ENCODE measurements around the gene LCT.
"Not testable (repeated sequence)": the region's sequence is repeated elsewhere in the genome, so short reads cannot be mapped to it uniquely, and the experiment has no call there.

LCT gene

DNA sequence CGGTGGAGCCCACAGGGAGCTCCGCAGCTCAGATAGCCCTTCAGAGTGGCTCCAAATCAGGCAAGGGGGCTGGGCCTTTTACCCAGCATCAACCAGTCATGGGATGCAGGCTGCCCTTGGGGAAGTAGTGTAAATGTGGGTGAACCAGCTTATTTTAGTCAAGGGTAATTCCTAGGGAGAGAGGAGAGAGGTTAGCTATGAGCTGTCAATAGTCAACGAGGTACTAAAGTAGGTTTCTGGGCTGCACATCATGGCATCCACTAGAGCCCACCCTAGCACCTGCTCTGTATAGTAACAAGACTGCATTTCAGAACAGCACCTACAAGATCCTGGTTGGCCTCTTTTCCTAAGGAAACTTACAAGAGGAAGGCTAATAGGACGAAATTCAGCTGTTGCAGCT is 48.7 kb upstream of the LCT start:
- Histone ChIP-seq H3K4me3 (ENCODE audit: low read depth, low read length) (no peak overlapping the region), H3K27ac (ENCODE audit: extremely low read depth, low read depth, low read length) (no peak overlapping the region), H3K36me3 (ENCODE audit: control insufficient read depth in 2 of 2, insufficient read depth in 1 of 2, low read length in 2 of 2) (no peaks in the 10 kb centered on the region), H3K9me3 (ENCODE audit: control insufficient read depth, insufficient read depth, low read depth, low read length) (no peaks in the 10 kb centered on the region), H3K4me1 (ENCODE audit: control insufficient read depth, insufficient read depth, low read length) (no peaks in the 10 kb centered on the region)
- TF ChIP-seq HOXD13 (CRISPR knock-in tag; IDR thresholded peaks at IDR 0.05; ENCODE audit: borderline replicate concordance): no peak
- no peak for TF ChIP-seq ZNF777 (tag by site-specific recombination; IDR thresholded peaks at IDR 0.05; ENCODE audit: borderline replicate concordance)
- TF ChIP-seq ZNF837 (tag by site-specific recombination; IDR thresholded peaks at IDR 0.05): no peak
- POLR2A ChIA-PET: no interaction called here
- CTCF ChIA-PET: interaction anchor here (0.6 kb wide), 1 partner anchor 16 kb away, joined by 3 read pairs; no protein-coding TSS in a partner anchor

DNA sequence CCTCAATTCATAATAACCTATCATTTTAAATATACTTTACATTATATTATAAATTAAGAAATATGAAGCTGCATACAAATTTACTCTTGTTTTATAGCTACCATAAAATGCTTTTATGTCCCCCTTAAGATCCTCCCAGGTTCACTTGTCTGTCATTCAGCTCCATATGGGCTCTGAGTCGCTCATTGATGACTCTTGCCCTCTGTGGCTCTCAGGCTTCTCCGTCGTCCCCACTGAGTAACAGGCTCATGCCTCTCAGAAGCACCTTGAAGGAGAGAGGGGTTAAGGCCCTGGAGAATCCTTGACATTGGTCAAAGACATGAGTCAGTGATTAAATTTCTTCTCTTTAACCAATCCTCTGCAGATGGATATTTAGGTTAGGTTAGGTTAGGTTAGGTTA is 45.4 kb upstream of the LCT start:
- Histone ChIP-seq H3K27ac (ENCODE audit: extremely low read depth, low read depth, low read length) (no peak overlapping the region), H3K4me3 (ENCODE audit: low read depth, low read length) (no peak overlapping the region), H3K9me3 (ENCODE audit: control insufficient read depth, insufficient read depth, low read depth, low read length) (no peaks in the 10 kb centered on the region), H3K36me3 (ENCODE audit: control insufficient read depth in 2 of 2, insufficient read depth in 1 of 2, low read length in 2 of 2) (no peaks in the 10 kb centered on the region), H3K4me1 (ENCODE audit: control insufficient read depth, insufficient read depth, low read length) (no peaks in the 10 kb centered on the region)
- ChIA-PET POLR2A (no interaction called here), CTCF (no interaction called here)
- TF ChIP-seq GLIS2 (tag by site-specific recombination; IDR thresholded peaks at IDR 0.05) (no peak), ZNF596 (tag by site-specific recombination; IDR thresholded peaks at IDR 0.05) (no peak)

DNA sequence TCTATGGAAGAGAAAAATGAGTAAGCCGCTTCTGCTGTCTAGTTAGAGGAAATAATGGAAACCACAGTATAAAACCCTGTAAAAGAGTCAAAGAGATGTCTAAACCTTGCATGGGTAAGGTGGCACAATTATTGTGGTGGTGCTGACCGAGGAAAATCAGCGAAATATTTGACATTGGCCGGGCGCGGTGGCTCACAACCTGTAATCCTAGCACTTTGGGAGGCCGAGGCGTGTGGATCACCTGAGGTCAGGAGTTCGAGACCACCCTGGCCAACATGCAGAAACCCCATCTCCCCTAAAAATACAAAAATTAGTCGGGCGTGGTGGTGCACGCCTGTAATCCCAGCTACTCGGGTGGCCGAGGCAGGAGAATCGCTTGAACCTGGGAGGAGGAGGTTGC is 39.8 kb upstream of the LCT start:
- H3K4me1 ChIP-seq (ENCODE audit: control insufficient read depth, insufficient read depth, low read length); H3K27ac ChIP-seq (ENCODE audit: extremely low read depth, low read depth, low read length); H3K9me3 ChIP-seq (ENCODE audit: control insufficient read depth, insufficient read depth, low read depth, low read length): not testable (repeated sequence)
- TF ChIP-seq, protein P1, sequence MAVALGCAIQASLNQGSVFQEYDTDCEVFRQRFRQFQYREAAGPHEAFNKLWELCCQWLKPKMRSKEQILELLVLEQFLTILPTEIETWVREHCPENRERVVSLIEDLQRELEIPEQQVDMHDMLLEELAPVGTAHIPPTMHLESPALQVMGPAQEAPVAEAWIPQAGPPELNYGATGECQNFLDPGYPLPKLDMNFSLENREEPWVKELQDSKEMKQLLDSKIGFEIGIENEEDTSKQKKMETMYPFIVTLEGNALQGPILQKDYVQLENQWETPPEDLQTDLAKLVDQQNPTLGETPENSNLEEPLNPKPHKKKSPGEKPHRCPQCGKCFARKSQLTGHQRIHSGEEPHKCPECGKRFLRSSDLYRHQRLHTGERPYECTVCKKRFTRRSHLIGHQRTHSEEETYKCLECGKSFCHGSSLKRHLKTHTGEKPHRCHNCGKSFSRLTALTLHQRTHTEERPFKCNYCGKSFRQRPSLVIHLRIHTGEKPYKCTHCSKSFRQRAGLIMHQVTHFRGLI (tag by site-specific recombination; IDR thresholded peaks at IDR 0.05): 0 out of 2 replicates have a peak, but pooled peaks have one; percentile 3
- TF ChIP-seq ZBTB8A (tag by site-specific recombination; IDR thresholded peaks at IDR 0.05) (0 out of 2 replicates have a peak, but pooled peaks have one; percentile 3), ZNF335 (tag by site-specific recombination; conservative IDR thresholded peaks at IDR 0.05) (peak; percentile 58)
- Histone ChIP-seq H3K36me3 (ENCODE audit: control insufficient read depth in 2 of 2, insufficient read depth in 1 of 2, low read length in 2 of 2) (peaks cover 6 to 31% of the 10 kb centered on the region in 2 experiments), H3K4me3 (ENCODE audit: low read depth, low read length) (peak overlapping the region; percentile 20)
- ChIA-PET CTCF (interaction anchor here (0.6 kb wide), 1 partner anchor 534 kb away, joined by 4 read pairs; no protein-coding TSS in a partner anchor), POLR2A (interaction anchor here (0.5 to 1.8 kb wide), 5 partner anchors 9 to 109 kb away, joined by 3 to 7 read pairs (median 3); partner anchors contain the start of gene DARS1)

DNA sequence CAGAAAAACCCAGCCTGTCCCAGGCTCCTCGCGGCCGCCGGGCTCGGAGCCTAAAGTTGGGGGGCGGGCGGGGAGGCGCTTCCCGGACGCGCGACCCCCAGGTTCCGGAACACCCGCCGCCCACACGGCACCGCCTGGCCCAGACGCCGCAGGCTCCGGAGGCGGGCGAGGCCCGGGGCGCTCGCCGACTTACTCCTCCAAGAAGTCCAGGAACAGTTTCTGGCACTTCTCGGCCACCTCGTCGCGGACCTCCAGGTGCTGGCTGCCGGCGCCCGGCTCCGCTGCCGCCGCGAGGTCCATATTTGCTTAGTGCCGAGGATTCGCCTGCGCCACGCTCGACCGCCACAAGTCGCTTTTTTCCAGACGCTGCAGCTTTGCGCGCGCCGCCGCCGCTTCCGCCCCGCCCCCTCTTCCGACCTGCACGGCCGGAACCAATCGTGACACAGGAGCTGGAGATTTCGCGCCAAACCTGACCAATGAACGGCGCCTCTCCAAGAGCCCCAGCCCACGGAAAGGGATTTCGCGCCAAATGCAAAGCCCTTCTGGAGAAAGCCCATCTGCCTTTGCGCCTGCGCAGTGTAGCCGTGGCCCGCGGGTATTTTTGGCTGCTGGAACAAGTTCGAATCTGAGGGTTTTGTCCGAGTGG is 39.2 kb upstream of the LCT start, which contains the start of gene MCM6:
Gene MCM6 (minus strand): TSS at position 378 of the 646 bp plus-strand sequence. CDS start 78 bp downstream, at position 300.
- no peaks in the 10 kb centered on the region for H3K9me3 ChIP-seq (ENCODE audit: control insufficient read depth, insufficient read depth, low read depth, low read length)
- CTCF ChIA-PET: interaction anchor here (0.6 kb wide), 1 partner anchor 535 kb away, joined by 4 read pairs; no protein-coding TSS in a partner anchor
- POLR2A ChIA-PET: interaction anchor here (0.5 to 1.8 kb wide), 5 partner anchors 8 to 109 kb away, joined by 3 to 7 read pairs (median 3); partner anchors contain the start of gene DARS1
- H3K36me3 ChIP-seq (ENCODE audit: control insufficient read depth in 2 of 2, insufficient read depth in 1 of 2, low read length in 2 of 2): peaks cover 12 to 37% of the 10 kb centered on the region in 2 experiments
- H3K4me1 ChIP-seq (ENCODE audit: control insufficient read depth, insufficient read depth, low read length): peaks cover 4% of the 10 kb centered on the region; the same call in 1 of the 2 replicates
- H3K4me3 ChIP-seq (ENCODE audit: low read depth, low read length): peak within 1 kb of the TSS; percentile 82
- H3K27ac ChIP-seq (ENCODE audit: extremely low read depth, low read depth, low read length): peak within 1 kb of the TSS; percentile 89
- TF ChIP-seq ZNF544 (tag by site-specific recombination; IDR thresholded peaks at IDR 0.05) (no peak), ZNF2 (tag by site-specific recombination; IDR thresholded peaks at IDR 0.05) (no peak), FEZF1 (tag by site-specific recombination; IDR thresholded peaks at IDR 0.05) (no peak), ZNF658 (tag by site-specific recombination; IDR thresholded peaks at IDR 0.05) (no peak), HOXD13 (CRISPR knock-in tag; IDR thresholded peaks at IDR 0.05; ENCODE audit: borderline replicate concordance) (peak; percentile 91; the same call in 1 of the 2 replicates), ZNF521 (tag by site-specific recombination; IDR thresholded peaks at IDR 0.05) (no peak), ZNF558 (tag by site-specific recombination; IDR thresholded peaks at IDR 0.05) (no peak), PRDM1 (tag by site-specific recombination; IDR thresholded peaks at IDR 0.05) (no peak), ZSCAN30 (tag by site-specific recombination; IDR thresholded peaks at IDR 0.05) (no peak), ZNF600 (tag by site-specific recombination; IDR thresholded peaks at IDR 0.05) (peak; percentile 34; the same call in 1 of the 2 replicates), SCRT1 (tag by site-specific recombination; IDR thresholded peaks at IDR 0.05; ENCODE audit: borderline replicate concordance) (no peak), ZNF19 (tag by site-specific recombination; IDR thresholded peaks at IDR 0.05; ENCODE audit: low read depth) (no peak), ZNF692 (tag by site-specific recombination; IDR thresholded peaks at IDR 0.05) (no peak), ZFP41 (tag by site-specific recombination; IDR thresholded peaks at IDR 0.05; ENCODE audit: borderline replicate concordance) (no peak), ZNF624 (tag by site-specific recombination; IDR thresholded peaks at IDR 0.05) (no peak)
- TF ChIP-seq, protein P2, sequence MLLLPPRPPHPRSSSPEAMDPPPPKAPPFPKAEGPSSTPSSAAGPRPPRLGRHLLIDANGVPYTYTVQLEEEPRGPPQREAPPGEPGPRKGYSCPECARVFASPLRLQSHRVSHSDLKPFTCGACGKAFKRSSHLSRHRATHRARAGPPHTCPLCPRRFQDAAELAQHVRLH (tag by site-specific recombination; IDR thresholded peaks at IDR 0.05): no peak
- TF ChIP-seq, protein P3, sequence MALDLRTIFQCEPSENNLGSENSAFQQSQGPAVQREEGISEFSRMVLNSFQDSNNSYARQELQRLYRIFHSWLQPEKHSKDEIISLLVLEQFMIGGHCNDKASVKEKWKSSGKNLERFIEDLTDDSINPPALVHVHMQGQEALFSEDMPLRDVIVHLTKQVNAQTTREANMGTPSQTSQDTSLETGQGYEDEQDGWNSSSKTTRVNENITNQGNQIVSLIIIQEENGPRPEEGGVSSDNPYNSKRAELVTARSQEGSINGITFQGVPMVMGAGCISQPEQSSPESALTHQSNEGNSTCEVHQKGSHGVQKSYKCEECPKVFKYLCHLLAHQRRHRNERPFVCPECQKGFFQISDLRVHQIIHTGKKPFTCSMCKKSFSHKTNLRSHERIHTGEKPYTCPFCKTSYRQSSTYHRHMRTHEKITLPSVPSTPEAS (tag by site-specific recombination; IDR thresholded peaks at IDR 0.05): no peak
